ENCODE data around the gene MAP6. TPM values are rescaled to one million over a fixed set of nuclear protein-coding genes. Genes with fewer than 3 reads are reported as not detected.

MAP6 gene
- total and polyA plus RNA-seq, 9 of the 15 experiments (the other 6 are each of a cell fraction or from before 2014, with no cell fraction given), result not detected

DNA sequence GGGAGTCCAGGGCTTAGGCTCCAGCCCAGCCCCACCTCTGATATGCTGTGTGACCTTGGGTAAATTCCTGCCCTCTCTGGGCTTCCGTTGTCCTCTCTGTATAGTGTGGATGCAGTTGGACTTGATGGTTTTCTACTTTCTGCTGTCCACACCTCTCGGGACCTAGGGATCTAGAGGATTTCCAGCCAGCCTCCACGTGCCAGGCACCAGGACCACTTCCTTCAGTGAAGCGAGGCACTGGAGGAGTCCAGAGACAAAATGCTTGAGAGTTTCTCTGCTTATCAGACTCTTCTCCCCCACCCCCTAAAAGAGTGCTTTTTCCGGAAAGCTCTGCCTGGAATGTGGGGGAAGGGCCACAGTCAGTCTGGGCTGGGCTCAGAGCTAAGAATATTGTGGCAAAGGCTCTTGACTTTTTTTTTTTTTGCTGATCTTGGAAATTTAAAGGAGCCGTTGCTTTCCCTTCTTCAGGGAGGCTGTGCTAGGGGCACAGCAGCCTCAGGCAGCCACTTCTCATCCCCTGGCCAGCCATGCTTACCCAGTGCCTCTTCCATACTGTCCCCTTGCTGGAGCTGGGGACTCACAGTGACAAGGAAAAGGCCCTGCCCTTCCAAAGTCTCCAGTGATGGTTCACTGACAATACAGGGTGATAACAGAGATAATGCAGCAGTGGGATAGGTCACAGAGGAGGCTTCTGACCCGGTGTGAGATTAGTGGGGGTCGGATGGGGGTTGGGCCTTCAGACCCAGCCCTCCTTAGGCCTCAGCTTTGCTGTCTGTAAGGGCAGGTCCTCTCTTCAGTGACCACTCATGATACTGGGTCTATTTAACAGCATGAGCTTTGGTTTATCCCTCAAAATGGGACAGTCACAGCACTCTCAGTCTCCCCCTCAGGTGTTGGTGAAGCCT lies 109.6 kb downstream of the MAP6 start (continued):
- TF ChIP-seq SAFB2 (IDR thresholded peaks at IDR 0.05; ENCODE audit: borderline replicate concordance, low read depth, low read length, severe bottlenecking) (no peak), CHD4 (IDR thresholded peaks at IDR 0.05; ENCODE audit: insufficient read depth, insufficient replicate concordance, low read depth, low read length, poor library complexity, severe bottlenecking) (peak; percentile 92), RBM17 (IDR thresholded peaks at IDR 0.05; ENCODE audit: borderline replicate concordance, low read depth, low read length) (no peak), TGIF2 (CRISPR knock-in tag; IDR thresholded peaks at IDR 0.05) (no peak), CREM (IDR thresholded peaks at IDR 0.05; ENCODE audit: low read depth) (no peak), ZNF717 (CRISPR knock-in tag; IDR thresholded peaks at IDR 0.05) (no peak), ESRRB (CRISPR knock-in tag; IDR thresholded peaks at IDR 0.05; ENCODE audit: borderline replicate concordance) (no peak), ZNF830 (CRISPR knock-in tag; IDR thresholded peaks at IDR 0.05) (no peak), SP1 (CRISPR knock-in tag; IDR thresholded peaks at IDR 0.05) (no peak), KAT7 (CRISPR knock-in tag; IDR thresholded peaks at IDR 0.05; ENCODE audit: borderline replicate concordance) (0 out of 2 replicates have a peak, but pooled peaks have one; percentile 26), ELF2 (CRISPR knock-in tag; IDR thresholded peaks at IDR 0.05) (0 out of 2 replicates have a peak, but pooled peaks have one; percentile 15), MECOM (CRISPR knock-in tag; IDR thresholded peaks at IDR 0.05) (peak; percentile 29; the same call in 1 of the 2 replicates), ZNF436 (CRISPR knock-in tag; IDR thresholded peaks at IDR 0.05) (no peak), NCOA2 (IDR thresholded peaks at IDR 0.05; ENCODE audit: partially characterized antibody in 2 of 2) (no peak), SUPT5H (IDR thresholded peaks at IDR 0.05) (no peak), CEBPB (tag; IDR thresholded peaks at IDR 0.05) (no peak), ZKSCAN1 (IDR thresholded peaks at IDR 0.05; ENCODE audit: low read depth, low read length) (no peak), PCBP2 (IDR thresholded peaks at IDR 0.05; ENCODE audit: low read depth, low read length, poor library complexity, severe bottlenecking) (no peak)
- TF ChIP-seq, protein P1, sequence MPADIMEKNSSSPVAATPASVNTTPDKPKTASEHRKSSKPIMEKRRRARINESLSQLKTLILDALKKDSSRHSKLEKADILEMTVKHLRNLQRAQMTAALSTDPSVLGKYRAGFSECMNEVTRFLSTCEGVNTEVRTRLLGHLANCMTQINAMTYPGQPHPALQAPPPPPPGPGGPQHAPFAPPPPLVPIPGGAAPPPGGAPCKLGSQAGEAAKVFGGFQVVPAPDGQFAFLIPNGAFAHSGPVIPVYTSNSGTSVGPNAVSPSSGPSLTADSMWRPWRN (IDR thresholded peaks at IDR 0.05; ENCODE audit: low read depth), result no peak
- TF ChIP-seq, protein P2, sequence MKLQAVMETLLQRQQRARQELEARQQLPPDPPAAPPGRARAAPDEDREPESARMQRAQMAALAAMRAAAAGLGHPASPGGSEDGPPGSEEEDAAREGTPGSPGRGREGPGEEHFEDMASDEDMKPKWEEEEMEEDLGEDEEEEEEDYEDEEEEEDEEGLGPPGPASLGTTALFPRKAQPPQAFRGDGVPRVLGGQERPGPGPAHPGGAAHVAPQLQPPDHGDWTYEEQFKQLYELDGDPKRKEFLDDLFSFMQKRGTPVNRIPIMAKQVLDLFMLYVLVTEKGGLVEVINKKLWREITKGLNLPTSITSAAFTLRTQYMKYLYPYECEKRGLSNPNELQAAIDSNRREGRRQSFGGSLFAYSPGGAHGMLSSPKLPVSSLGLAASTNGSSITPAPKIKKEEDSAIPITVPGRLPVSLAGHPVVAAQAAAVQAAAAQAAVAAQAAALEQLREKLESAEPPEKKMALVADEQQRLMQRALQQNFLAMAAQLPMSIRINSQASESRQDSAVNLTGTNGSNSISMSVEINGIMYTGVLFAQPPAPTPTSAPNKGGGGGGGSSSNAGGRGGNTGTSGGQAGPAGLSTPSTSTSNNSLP (IDR thresholded peaks at IDR 0.05; ENCODE audit: borderline replicate concordance, low read depth, low read length), result 0 out of 2 replicates have a peak, but pooled peaks have one; percentile 14
- TF ChIP-seq, protein P3, sequence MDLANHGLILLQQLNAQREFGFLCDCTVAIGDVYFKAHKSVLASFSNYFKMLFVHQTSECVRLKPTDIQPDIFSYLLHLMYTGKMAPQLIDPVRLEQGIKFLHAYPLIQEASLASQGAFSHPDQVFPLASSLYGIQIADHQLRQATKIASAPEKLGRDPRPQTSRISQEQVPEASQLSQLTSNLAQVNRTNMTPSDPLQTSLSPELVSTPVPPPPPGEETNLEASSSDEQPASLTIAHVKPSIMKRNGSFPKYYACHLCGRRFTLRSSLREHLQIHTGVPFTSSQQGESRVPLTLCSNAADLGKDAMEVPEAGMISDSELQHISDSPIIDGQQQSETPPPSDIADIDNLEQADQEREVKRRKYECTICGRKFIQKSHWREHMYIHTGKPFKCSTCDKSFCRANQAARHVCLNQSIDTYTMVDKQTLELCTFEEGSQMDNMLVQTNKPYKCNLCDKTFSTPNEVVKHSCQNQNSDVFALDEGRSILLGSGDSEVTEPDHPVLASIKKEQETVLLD (IDR thresholded peaks at IDR 0.05), result peak; percentile 8; the same call in 1 of the 2 replicates
- TF ChIP-seq, protein P4, sequence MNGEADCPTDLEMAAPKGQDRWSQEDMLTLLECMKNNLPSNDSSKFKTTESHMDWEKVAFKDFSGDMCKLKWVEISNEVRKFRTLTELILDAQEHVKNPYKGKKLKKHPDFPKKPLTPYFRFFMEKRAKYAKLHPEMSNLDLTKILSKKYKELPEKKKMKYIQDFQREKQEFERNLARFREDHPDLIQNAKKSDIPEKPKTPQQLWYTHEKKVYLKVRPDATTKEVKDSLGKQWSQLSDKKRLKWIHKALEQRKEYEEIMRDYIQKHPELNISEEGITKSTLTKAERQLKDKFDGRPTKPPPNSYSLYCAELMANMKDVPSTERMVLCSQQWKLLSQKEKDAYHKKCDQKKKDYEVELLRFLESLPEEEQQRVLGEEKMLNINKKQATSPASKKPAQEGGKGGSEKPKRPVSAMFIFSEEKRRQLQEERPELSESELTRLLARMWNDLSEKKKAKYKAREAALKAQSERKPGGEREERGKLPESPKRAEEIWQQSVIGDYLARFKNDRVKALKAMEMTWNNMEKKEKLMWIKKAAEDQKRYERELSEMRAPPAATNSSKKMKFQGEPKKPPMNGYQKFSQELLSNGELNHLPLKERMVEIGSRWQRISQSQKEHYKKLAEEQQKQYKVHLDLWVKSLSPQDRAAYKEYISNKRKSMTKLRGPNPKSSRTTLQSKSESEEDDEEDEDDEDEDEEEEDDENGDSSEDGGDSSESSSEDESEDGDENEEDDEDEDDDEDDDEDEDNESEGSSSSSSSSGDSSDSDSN (IDR thresholded peaks at IDR 0.05; ENCODE audit: borderline replicate concordance in 1 of 2, low read depth in 2 of 2, low read length in 2 of 2), result no peak

Measured in K562 (cell line).